ENCODE results near the gene SAXO2. TPM values are rescaled to one million over a fixed set of nuclear protein-coding genes. Genes with fewer than 3 reads are reported as not detected.

Gene SAXO2
- total and polyA plus RNA-seq, 2 of the 4 experiments (the other 2 are of a cell fraction) = 0.14 TPM; not detected in 1

- intact Hi-C loops (cut with micrococcal nuclease) (no loop called here), in situ Hi-C loops (cut with MboI; ENCODE audit: low sequenced_read_pairs) (no loop called here), dilution Hi-C loops (cut with HindIII; ENCODE audit: low sequenced_read_pairs, unreplicated experiment) (no loop called here)
- Histone ChIP-seq H3K36me3 (ENCODE audit: control insufficient read depth, insufficient read depth, low read length) (no peaks in the 10 kb centered on the region), H3K27me3 (ENCODE audit: control insufficient read depth, insufficient read depth, low read length) (peaks cover 35% of the 10 kb centered on the region), H3K79me1 (ENCODE audit: low read depth in 1 of 2, low read length in 2 of 2) (no peaks in the 10 kb centered on the region), H3K4me2 (ENCODE audit: low read depth, low read length) (no peak overlapping the region), H3K23ac (ENCODE audit: low read depth, low read length) (no peak overlapping the region), H3K4me1 (ENCODE audit: control insufficient read depth, insufficient read depth, low read length) (no peaks in the 10 kb centered on the region), H2BK120ac (ENCODE audit: low read depth, low read length) (no peak overlapping the region), H4K5ac (ENCODE audit: low read depth, low read length) (no peak overlapping the region), H3K9ac (ENCODE audit: low read depth, low read length) (no peak overlapping the region), H4K20me1 (ENCODE audit: insufficient read depth, low read length) (no peaks in the 10 kb centered on the region), H2BK20ac (ENCODE audit: low read depth, low read length) (no peak overlapping the region), H2AK9ac (replicated peaks; ENCODE audit: low read depth, low read length, poor library complexity) (no peak overlapping the region), H2AFZ (replicated peaks; ENCODE audit: low read length, poor library complexity) (no peak overlapping the region), H3K14ac (replicated peaks; ENCODE audit: low read depth, low read length) (no peak overlapping the region), H3K18ac (ENCODE audit: low read depth, low read length) (no peak overlapping the region), H4K91ac (ENCODE audit: insufficient read depth, low read depth, low read length) (no peak overlapping the region), H3K56ac (ENCODE audit: extremely low read depth, insufficient read depth, low read length) (no peak overlapping the region), H2BK5ac (ENCODE audit: low read depth, low read length, poor library complexity, severe bottlenecking) (no peak overlapping the region), H2AK5ac (ENCODE audit: low read depth, low read length) (no peak overlapping the region), H2BK15ac (ENCODE audit: low read depth, low read length) (no peak overlapping the region), H3K4me3 (ENCODE audit: insufficient read depth, low read depth, low read length) (no peak overlapping the region), H3K9me3 (ENCODE audit: control insufficient read depth, insufficient read depth, low read length) (peaks cover 7% of the 10 kb centered on the region), H3K9me1 (ENCODE audit: insufficient read depth, low read length) (peaks cover 4% of the 10 kb centered on the region; the same call in 1 of the 2 replicates), H3K27ac (ENCODE audit: insufficient read depth, low read length) (no peak overlapping the region), H3K4ac (ENCODE audit: low read depth, low read length) (no peak overlapping the region), H4K8ac (ENCODE audit: low read depth in 2 of 2, low read length in 2 of 2) (no peak overlapping the region)
- ATAC-seq (ENCODE audit: low read depth) (no peak), DNase-seq (no peak)
- no TSS peak for BruUV-seq (replicated peaks)
- 60% methylated on average over 9 of the region's 16 CpGs; no CpG with 5 or more reads in 1 of the 2 experiments for WGBS, 2 experiments (ENCODE audit: extremely low coverage in 2 of 2, insufficient read length in 1 of 2)
- ChIA-PET POLR2A (ENCODE audit: unreplicated experiment) (no interaction called here), CTCF (no interaction called here)
- TF ChIP-seq RFX5 (IDR thresholded peaks at IDR 0.05; ENCODE audit: low read depth, low read length) = no peak
- TF ChIP-seq MXI1 (IDR thresholded peaks at IDR 0.05; ENCODE audit: borderline replicate concordance, low read depth, low read length) = no peak
Measured at GRCh38 chr15:82306791-82307713, 44.4 kb downstream of the SAXO2 start.

Data from IMR-90 (cell line).